HG03558 (cell line): ENCODE results near the gene AFF2.
"Not testable (repeated sequence)": the region's sequence is repeated elsewhere in the genome, so short reads cannot be mapped to it uniquely, and the experiment has no call there.

Experiments
- ATAC-seq: cut with Tn5 transposase; IDR thresholded peaks from one replicate; pipeline ENCODE4 v1.9.1; 2021; ENCODE audit warnings: moderate number of reproducible peaks; ENCODE audit not compliant: unreplicated experiment; ENCODE audit errors: extremely low read depth

Gene AFF2

DNA sequence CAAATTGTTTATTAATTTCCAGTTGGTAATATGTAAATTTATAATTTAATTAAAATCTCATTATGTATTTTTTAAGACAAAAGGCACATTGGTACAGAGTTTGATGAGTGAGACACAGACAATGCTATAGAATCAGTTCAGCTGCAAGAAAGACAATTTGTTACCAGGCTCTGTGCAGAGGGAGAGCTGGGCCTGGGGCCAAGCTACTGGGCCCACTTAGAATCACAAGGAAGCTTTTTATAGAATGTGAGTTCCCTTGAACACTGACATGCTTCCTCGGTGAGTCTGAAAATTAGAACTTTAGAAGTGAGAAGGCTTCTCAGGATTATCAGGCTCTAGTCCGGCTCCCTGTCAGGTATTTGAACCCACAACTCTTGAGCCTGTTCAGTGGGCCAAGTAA lies 129.0 kb downstream of the AFF2 start:
- no peak for ATAC-seq

DNA sequence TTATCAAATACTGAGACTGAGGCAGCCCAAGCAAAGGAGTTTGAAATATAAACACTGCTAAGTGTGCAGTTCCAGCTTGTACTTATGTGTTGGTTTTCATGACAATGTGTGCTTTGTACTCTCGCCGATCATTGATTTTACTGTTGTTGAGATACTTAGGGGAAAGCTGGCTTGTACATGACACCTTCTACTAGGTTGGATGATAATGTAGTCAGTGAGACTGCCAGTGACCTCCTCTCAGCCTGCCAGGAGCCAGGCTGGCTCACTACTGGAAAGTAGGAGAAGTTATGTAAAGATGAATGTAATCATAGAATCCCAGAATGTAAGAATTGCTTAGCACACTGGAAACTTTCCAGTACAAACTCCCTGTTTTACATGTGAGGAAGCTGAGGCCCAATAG lies 132.0 kb downstream of the AFF2 start:
- ATAC-seq, result no peak

DNA sequence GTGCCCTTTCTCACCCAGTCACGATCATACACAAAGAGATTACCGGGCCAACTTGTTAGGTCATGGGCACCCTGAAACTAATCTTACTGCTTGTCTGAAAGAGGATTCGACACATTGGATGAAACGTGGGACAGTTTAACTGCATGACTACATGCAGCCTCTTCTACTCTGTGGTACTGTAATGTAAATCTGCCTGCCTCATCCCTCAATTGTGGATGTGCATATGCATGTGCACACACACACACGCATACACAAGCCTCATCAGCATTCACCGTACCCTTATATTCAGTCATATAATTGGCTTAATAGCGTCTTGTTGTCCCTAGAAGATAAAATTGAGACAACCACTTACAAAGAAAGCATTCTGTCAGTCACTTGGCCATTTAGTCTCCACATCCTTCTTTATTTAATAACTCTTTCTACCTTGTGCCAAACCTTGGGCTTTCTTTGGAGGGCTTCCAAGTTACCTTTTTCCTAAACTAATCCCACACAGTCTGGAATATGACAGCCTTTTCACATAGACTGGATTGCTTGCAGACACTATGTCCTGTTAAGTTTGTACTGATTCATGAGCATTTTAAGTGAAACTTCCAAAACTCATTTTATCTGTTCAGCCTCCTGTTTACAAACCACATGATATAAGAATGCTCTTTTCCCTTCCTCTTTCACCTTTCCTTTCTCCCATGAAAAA lies 132.9 kb downstream of the AFF2 start:
- no peak for ATAC-seq

DNA sequence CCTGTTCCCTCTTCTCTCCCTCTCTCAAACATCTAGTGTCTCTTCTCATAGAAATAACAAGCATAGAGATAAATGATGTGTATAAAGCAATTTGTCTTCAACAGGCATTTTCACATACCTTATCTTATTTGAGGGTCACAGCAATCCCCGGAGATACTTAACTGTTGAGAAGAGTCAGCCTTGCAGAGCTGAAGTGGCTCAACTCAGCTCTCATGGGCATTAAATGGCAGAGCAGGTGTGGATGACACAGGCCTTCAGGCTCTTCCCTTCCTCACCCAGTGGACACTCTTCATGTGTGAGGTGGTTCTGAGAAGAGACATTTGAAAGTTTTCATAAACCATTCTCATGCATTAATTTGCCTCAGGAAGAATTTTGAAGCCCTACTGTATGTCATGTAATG lies 134.2 kb downstream of the AFF2 start:
- ATAC-seq, result no peak

DNA sequence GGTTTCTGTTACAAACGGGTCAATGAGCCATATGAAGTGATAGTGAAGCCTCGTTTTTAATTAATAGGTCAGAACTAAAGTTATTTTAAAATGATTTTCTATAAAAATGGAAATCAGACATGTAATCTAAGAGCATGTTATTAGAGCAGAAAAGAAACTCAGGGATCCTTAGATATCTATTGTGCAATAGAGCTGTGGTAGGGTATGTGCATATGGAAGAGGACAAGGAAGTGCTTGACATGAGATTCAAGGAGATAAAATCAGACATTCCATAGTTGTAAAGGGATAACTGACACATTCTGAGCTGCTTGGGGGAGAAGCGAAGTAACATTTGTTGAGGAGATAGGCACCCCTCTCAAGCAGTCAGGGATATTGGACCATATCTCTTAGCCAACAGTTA lies 143.0 kb downstream of the AFF2 start:
- ATAC-seq, result no peak

DNA sequence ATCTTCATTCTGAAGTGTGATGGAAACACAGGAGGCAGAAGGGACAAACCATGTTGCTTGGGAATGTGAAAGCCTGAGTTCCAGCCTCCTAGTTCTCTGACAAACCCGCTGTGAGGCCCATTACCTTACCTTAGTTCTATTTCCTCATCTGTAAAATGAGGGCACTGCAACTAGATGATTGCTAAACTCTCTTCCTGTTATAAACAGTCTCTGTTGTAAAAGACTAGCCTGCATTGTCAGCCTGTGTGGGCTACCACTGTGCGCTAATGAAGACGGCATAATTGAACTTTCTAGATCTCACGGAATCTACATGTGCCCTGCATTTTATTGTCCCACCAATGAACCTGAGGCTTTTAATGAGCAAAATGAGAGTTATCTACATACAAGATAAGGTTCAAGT lies 147.2 kb downstream of the AFF2 start:
- ATAC-seq, result no peak

DNA sequence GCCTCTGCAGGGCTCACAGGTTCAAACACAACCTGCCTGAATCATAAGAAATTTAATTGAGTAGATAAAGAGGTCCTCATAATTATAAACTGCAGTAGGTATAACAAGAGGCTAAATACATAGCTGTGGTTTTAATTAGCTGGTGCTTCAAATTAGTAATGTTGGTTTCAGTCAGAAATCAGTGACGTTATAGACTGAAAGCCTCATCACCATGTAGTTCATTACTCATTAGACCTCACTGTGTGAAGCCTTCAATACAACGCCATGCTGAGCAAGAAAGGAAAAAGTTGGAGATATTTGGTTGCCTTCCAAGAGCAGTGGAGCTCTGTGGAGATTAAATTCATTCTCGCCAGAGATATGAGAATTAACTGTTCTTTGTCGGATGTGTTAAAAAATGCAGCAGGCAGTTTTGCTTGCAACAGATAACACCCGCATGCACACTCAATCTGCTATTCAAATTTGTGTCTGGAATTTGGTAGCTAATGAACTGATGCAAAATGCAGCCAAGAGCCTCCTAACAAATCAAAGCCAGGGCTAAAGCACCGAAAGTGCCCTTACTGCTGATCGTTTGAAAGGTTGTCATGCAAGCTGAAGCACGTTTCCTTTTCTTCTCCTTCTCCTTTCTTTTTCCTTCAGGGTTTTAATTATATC lies 148.9 kb downstream of the AFF2 start:
- ATAC-seq, result no peak

DNA sequence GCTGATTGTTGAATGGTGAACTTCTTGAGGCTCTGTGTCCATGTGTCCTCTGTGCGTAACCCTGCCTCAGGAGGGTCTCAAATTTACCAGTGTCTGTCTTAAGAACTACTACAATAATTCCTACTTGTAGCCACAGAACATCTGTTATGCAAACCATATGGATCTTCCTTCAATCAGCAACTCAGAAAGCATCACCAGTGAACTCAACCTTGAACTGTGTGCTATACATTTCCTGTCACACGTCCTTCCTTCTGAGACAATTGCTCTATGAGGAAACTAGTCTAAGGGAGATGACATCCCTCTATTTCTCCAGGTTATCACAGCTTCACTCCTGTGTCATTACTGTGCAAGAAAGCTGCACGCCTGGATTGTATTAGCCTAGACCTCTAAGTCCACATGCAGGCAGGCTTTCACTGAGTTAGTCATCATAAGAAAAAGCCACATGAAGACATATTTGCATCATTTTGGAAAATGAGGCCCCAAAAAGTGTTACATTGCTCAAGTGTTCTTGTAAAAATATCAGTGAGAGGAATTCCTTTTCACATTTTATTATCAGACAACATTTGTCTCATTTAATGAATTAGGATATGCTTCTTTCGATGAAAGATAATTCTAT lies 157.8 kb downstream of the AFF2 start:
- no peak for ATAC-seq

DNA sequence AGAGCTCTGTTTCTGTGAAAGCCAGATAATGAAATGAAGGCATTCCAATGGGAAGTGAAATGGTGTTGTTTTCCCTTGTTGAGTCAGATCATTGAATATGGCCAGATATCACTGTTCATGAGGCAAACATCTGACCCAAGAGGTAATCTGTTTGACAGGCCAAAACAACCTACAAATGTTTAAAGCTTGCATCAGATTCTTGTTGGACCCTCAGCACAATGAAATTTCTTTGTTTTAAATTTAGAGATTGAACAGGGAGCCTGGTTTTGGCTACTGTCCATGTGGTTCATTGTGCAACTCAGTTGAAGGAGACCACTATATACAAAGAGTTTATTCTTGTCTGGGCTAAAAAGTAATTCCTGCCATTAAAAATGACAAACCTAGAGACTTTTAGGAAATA lies 159.1 kb downstream of the AFF2 start:
- no peak for ATAC-seq

DNA sequence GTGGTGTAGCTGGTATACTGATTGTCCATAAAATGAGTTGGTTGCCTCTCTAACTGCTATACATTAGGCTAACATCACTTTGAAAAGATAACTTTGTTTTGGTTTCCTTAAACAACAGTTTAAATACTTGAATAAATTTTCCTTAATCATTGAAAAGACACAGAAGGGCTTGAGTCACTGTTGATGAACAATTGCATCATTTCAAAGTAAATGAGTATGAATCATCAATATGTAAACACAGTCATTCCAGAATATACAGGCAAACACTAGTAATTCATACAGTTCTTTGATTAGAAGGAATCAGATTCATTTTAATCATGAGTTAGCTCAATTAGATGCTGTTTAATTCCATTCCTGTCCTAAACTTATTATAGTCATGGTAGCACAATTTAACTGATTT lies 160.6 kb downstream of the AFF2 start:
- no peak for ATAC-seq

DNA sequence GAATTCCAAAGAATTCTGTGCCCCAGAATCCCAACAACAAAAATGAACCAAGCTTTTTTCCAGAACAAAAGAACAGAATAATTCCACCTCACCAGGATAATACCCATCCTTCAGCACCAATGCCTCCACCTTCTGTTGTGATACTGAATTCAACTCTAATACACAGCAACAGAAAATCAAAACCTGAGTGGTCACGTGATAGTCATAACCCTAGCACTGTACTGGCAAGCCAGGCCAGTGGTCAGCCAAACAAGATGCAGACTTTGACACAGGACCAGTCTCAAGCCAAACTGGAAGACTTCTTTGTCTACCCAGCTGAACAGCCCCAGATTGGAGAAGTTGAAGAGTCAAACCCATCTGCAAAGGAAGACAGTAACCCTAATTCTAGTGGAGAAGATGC lies 161.6 kb downstream of the AFF2 start:
- ATAC-seq, result no peak

DNA sequence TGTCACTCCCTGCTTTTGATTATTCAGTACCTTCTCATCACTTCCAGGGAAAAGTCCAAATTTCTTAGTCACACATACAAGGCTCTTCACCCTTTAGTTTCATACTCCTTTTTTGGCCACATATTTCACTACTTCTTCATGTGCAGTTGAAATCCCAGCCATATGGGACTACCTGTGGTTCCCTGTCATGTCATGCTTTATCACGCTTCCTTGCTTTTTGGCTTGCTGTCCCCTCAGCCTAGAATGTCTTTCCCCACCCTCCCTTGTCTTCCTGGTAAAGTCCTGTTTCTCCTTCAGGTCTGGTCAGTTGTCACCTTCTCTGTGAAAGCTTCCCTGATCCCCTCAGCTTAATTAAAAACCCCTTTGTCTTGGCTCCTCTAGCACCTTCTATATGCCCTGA lies 163.8 kb downstream of the AFF2 start:
- no peak for ATAC-seq

DNA sequence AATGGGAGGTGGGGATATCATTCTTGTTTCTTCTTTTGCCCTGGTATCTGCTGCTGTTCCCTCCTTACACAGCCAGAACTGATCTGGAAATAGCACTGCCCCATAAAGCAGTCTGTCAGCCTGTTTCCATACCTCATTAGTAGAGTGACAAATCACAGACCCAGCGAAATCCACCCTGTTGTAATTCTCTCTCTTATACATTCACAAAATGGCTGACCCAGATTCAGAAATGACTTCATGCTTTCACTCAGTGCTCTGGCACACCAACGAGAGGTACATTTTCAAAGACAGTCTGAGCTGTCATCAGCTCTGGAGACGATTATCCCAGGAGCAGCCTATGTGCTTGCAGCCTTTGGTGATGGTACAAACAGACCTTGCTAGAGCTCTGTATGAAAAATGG lies 164.6 kb downstream of the AFF2 start:
- ATAC-seq, result no peak

DNA sequence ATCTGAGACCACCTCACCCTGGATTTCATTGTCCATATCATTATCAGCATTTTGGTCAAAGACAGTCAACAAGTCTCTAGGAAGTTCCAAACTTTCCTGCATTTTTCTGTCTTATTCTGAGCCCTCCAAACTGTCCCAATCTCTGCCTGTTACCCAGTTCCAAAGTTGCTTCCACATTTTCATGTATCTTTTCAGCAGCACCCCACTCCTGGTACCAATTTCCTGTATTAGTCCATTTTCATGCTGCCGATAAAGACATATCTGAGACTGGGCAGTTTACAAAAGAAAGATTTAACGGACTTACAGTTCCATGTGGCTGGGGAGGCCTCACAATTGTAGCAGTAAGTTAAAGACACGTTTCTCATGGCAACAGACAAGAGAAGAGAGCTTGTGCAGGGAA lies 168.8 kb downstream of the AFF2 start:
- ATAC-seq, result not testable (repeated sequence)

DNA sequence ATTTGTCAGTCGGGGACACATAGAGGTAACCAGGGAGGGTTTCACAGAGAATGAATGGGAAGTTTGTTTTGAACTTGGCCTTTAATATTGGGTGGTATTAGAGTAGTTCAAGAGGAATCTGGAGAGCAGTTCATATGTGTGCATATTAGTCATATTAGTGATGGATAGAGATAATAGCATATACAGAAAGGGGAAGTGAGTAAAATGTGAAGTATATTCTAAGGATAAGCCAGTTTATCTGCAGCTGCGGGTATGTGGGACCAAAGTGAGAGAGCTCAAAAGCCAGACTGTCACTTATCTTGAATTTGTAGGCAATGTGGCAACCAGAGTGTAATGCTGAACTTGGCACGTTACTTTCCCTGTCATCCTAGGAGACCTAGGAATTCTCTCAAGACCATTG lies 169.9 kb downstream of the AFF2 start:
- ATAC-seq, result no peak

DNA sequence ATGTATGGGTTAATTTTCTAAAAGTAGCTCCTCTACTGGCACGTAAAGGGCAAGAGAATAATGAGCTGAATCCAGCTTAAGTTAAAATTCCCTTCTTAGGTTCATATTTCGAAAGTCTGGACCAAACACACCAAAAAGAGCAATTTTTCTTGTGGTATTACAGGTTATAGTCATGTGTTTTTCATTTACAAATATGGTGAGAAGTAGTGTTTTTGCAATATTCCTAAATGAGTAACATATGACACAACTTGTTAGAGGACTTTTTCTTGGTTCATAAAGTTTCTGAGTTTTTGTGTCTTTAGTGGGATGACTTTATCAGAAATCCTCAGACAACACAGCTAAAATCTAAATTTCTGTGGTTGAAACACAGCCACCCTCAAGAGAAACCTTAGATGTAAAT lies 172.1 kb downstream of the AFF2 start:
- ATAC-seq, result no peak

DNA sequence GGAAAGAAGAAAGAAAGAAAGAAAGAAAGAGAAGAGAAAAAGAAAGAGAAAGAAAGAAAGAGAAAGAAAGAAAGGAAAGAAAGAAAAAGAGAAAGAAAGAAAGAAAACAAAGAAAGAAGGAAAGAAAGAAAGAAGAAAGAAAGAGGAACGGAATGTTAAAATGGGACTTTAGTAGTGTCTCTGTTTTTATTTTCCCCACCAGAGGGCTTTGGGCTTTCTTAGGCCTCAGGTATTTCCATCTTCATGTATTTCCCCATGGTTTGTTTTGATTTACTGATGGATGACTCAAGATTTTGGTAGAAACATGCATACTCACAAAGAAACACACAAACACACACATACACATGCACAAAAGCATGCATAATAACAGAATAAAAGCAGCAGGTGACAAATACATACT lies 181.2 kb downstream of the AFF2 start:
- no peak for ATAC-seq

DNA sequence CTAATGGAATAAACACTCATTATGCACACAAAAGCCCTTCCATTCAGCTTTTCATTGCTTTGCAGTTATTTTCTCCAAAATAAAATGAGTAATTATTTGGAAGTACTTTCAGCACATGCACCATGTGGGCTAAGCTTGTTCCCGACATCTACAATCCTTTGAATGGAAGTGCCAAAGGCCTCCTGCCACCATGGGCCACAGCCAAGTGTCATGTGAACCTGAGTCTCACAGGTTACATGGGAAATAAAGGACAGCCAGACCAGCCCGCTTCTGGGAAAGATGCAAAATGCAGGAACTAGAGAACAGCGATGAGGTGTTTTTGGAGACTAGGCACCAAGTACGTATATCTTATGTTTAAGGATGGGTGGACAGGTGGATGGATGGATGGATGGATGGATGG lies 181.8 kb downstream of the AFF2 start:
- no peak for ATAC-seq

DNA sequence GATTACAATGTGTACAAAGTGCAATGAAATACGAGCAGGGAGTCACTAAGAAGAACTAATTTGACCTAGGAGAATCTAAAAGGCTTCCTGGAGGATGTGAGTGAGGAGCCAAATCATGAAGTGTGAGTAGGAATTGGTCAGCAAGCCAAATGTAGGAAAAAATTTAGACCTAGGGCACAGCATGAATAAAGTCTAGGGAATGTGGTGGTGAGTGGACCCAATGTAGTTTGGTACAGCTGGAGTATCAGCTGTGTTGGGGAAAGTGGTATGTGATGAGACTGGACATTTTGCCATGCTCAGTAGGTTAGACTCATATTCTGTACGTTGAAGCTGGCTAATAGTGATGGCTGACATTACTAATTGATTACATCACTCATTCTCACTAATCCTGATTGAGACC lies 191.0 kb downstream of the AFF2 start:
- no peak for ATAC-seq

DNA sequence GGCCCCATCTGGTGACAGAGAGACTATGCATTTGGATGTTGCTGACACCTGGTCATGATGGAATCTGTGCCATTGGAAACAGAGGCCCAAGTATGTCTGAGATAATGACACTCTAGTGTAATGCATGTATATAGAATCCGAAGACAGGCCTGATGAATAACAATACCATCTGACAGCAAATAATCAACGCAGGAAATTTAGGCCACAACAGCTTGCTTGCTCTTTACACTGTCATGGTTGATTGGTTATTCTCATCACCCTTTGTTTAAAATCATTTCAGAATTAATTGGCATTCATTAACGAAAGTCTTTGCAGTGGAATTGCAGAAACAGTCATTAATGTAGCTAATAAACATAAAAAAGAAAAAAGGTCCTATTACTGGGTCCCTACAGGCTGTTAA lies 194.8 kb downstream of the AFF2 start:
- ATAC-seq, result no peak

DNA sequence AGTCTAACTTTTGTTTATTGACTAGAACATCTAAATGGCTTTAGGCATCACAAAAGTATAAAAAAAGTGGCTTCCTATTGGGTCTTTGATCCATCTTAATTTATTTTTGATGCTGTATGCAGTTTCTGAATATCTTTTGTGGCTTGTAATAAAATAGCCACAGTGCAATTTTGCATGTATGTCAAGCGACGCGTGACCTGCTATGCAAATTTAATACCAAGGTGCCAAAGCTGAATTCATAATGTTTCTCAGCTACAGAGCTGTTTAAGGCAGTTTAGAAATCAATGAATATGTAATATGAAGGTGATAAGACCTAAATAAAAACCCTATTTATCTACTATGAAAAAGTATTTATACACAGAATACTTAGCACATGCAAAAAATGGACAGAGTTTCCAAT lies 197.8 kb downstream of the AFF2 start:
- ATAC-seq, result no peak

DNA sequence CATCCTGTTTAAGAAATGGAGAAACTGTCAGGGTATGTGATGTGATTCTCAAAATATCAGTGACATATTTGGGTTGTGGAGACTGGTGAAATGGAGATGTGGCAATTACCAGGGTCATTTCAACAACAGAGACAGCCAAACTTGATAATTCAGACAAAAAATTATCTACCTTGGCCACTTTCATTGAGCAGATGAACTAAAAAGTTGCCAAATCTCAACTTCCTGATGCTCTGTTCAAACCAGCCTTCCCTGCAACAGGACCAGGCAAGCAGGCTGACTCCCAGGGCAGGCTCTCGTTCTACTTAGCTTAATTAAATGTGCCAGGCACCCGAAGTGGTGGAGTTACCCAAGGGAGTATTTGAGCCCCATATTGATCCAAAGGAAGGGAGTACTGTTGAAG lies 199.6 kb downstream of the AFF2 start:
- ATAC-seq, result no peak
